Upper lobe of left lung (tissue), 6 donors: ENCODE measurements around the gene ARID5A. TPM values are rescaled to one million over a fixed set of nuclear protein-coding genes. Genes with fewer than 3 reads are reported as not detected.

Experiments
- ATAC-seq, 2 donors: fragments of 200-7000 bp; cut with Tn5 transposase; one replicate each; pipeline ENCODE4 v1.9.1; 2022; ENCODE audit warnings: mild to moderate bottlenecking in 2 of 2, moderate library complexity in 2 of 2; ENCODE audit not compliant: low FRiP score in 2 of 2
- DNase-seq, 2 donors: peaks; one replicate each; pipeline ENCODE4 v3.0.0-alpha.2; 2019 to 2020
- H3K27ac ChIP-seq, 4 donors: fragments of 200-600 bp; sonication (generic); one replicate each; pipeline ENCODE4 v1.5.1; 2016 to 2019
- H3K27me3 ChIP-seq, 4 donors: fragments of 200-600 bp; sonication (generic); one replicate each; pipeline ENCODE4 v1.5.1; 2017 to 2019
- H3K36me3 ChIP-seq, 4 donors: fragments of 200-600 bp; sonication (generic); one replicate each; pipeline ENCODE4 v1.5.1; 2016 to 2019
- H3K4me1 ChIP-seq, 4 donors: fragments of 200-600 bp; sonication (generic); one replicate each; pipeline ENCODE4 v1.5.1; 2018 to 2019
- H3K4me3 ChIP-seq, 4 donors: fragments of 200-600 bp; sonication (generic); one replicate each; pipeline ENCODE4 v1.5.1; 2017 to 2019; ENCODE audit warnings: mild to moderate bottlenecking in 2 of 4, moderate library complexity in 1 of 4
- H3K9me3 ChIP-seq, 4 donors: fragments of 200-600 bp; sonication (generic); one replicate each; pipeline ENCODE4 v1.5.1; 2018 to 2019
- CTCF ChIP-seq, 6 experiments: fragments of 450-650 bp in 4 of 6; fragments of 200-600 bp in 2 of 6; sonication (generic) in 2 of 6; IDR thresholded peaks; one replicate each; pipeline ENCODE4 v1.5.1; 2016 to 2019; ENCODE audit warnings: antibody characterized with exemption in 6 of 6
- EP300 ChIP-seq, 4 donors: sonication (generic); formaldehyde crosslinking; IDR thresholded peaks; one replicate each; pipeline ENCODE4 v1.5.1; 2017; ENCODE audit warnings: antibody characterized with exemption in 4 of 4, control low read depth in 2 of 4
- POLR2A ChIP-seq, 4 donors: fragments of 450-650 bp; IDR thresholded peaks; one replicate each; pipeline ENCODE4 v1.5.1; 2016 to 2017; ENCODE audit warnings: antibody characterized with exemption in 4 of 4, mild to moderate bottlenecking in 2 of 4
- POLR2AphosphoS5 ChIP-seq, 2 donors: sonication (generic); formaldehyde crosslinking; IDR thresholded peaks; one replicate each; pipeline ENCODE4 v1.5.1; 2017; ENCODE audit warnings: antibody characterized with exemption in 2 of 2
- WGBS, 2 donors: methylation state at CpG; one replicate each; pipeline ENCODE4 v1.1.5; 2017 to 2018; 5-methylcytosine and 5-hydroxymethylcytosine counted together
- total RNA-seq, 6 donors: library from RNA; depleted of rRNA in 4 of 6; stranded (reverse); fragments of >200 nt in 4 of 6; gene quantifications; one replicate each; pipeline versions ENCODE4 v1.1.0 to v1.2.1, GENCODE V29; 2016 to 2021
- donor health status: DM: no; HTN: no; CAD: no; lungs with moderate emphysema.
- donor health status: DM: no; HTN: yes; CAD: no; lungs with severe emphysema.

Gene ARID5A
- total RNA-seq, 6 donors from 2014 or later, result 18.6 to 57.2 (median 39.7) TPM

GRCh38 chr2:96526615-96527285 is 9.8 kb upstream of the ARID5A start:
- Histone ChIP-seq H3K36me3 (no peaks in the 10 kb centered on the region), H3K27ac (peak overlapping the region; percentile 87 to 94 (median 92)), H3K9me3 (no peaks in the 10 kb centered on the region), H3K4me3 (peak overlapping the region; percentile 61 to 68 (median 63)), H3K4me1 (peaks cover 30 to 49% (median 44%) of the 10 kb centered on the region in 4 donors), H3K27me3 (no peaks in the 10 kb centered on the region)
- 81 to 84% methylated on average over 26 to 29 of the region's 29 CpGs for WGBS, 2 donors
- no peak for TF ChIP-seq EP300 (IDR thresholded peaks at IDR 0.05)
- no peak for TF ChIP-seq POLR2A (IDR thresholded peaks at IDR 0.05)
- TF ChIP-seq POLR2AphosphoS5 (IDR thresholded peaks at IDR 0.05), result no peak
- no peak for TF ChIP-seq CTCF (IDR thresholded peaks at IDR 0.05)
- DNase-seq (no peak), ATAC-seq (no peak)

GRCh38 chr2:96527286-96528005 is 9.1 kb upstream of the ARID5A start:
- peak in 1 of 2 donors; percentile 20 for ATAC-seq
- WGBS, 2 donors, result 0 to 1% methylated on average over 11 to 34 of the region's 51 CpGs
- peak in 1 of 2 donors; percentile 87 for DNase-seq
- no peak for TF ChIP-seq EP300 (IDR thresholded peaks at IDR 0.05)
- TF ChIP-seq CTCF (IDR thresholded peaks at IDR 0.05), result peak in 2 of 6 experiments; percentile 19 to 60
- no peak for TF ChIP-seq POLR2AphosphoS5 (IDR thresholded peaks at IDR 0.05)
- peak overlapping the region; percentile 87 to 94 (median 92) for H3K27ac ChIP-seq
- H3K4me1 ChIP-seq, result peaks cover 35 to 56% (median 49%) of the 10 kb centered on the region in 4 donors
- no peaks in the 10 kb centered on the region for H3K9me3 ChIP-seq
- peak overlapping the region; percentile 61 to 68 (median 63) for H3K4me3 ChIP-seq
- H3K36me3 ChIP-seq, result no peaks in the 10 kb centered on the region
- H3K27me3 ChIP-seq, result no peaks in the 10 kb centered on the region

- peak in 1 of 2 donors; percentile 75 for DNase-seq
- WGBS, 2 donors, result 29 to 35% methylated on average over 10 to 14 of the region's 14 CpGs
- Histone ChIP-seq H3K4me3 (peak overlapping the region in 3 of 4 donors; percentile 61 to 68 (median 63)), H3K9me3 (no peaks in the 10 kb centered on the region), H3K27ac (peak overlapping the region; percentile 87 to 94 (median 92)), H3K36me3 (no peaks in the 10 kb centered on the region), H3K27me3 (no peaks in the 10 kb centered on the region), H3K4me1 (peaks cover 42 to 63% (median 56%) of the 10 kb centered on the region in 4 donors)
- TF ChIP-seq EP300 (IDR thresholded peaks at IDR 0.05) (peak in 2 of 4 donors; percentile 78 to 81), CTCF (IDR thresholded peaks at IDR 0.05) (no peak), POLR2A (IDR thresholded peaks at IDR 0.05) (peak in 1 of 4 donors; percentile 14), POLR2AphosphoS5 (IDR thresholded peaks at IDR 0.05) (peak; percentile 64 to 68)
- ATAC-seq, result peak in 1 of 2 donors; percentile 9
These were observed 8.4 kb upstream of the ARID5A start for GRCh38 chr2:96528006-96528699.

- Histone ChIP-seq H3K4me1 (peaks cover 49 to 70% (median 63%) of the 10 kb centered on the region in 4 donors), H3K27ac (peak overlapping the region; percentile 87 to 94 (median 92)), H3K9me3 (no peaks in the 10 kb centered on the region), H3K36me3 (no peaks in the 10 kb centered on the region), H3K4me3 (no peak overlapping the region), H3K27me3 (no peaks in the 10 kb centered on the region)
- whole genome bisulfite sequencing, 2 donors, result 79 to 89% methylated on average over 5 to 8 of the region's 8 CpGs
- no peak for TF ChIP-seq CTCF (IDR thresholded peaks at IDR 0.05)
- no peak for TF ChIP-seq POLR2AphosphoS5 (IDR thresholded peaks at IDR 0.05)
- ATAC-seq (no peak), DNase-seq (no peak)
These were observed 7.7 kb upstream of the ARID5A start for GRCh38 chr2:96528700-96529375.
